Measurements from ENCODE around the gene HLA-DPB1.
"Not testable (repeated sequence)": the region's sequence is repeated elsewhere in the genome, so short reads cannot be mapped to it uniquely, and the experiment has no call there.

Gene HLA-DPB1

DNA sequence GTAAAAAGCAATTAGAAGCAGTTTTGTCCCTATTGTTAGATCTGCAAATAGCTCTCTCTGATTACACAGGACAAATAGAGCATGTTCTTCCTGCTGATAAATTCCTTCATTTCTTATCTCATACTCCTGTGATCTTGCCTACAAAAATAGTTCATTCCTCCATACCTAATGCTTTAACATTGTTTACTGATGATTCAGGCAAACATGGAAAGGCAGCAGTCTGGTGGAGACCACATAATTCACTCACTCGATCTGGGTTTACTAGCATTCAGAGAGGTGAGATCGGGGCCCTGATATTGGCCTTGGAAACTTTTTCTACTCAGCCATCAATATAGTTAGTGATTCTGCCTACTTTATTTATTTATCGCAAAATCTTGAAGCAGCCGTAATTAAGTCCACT lies 22.6 kb upstream of the HLA-DPB1 start:
- Histone ChIP-seq H3K27me3 (ENCODE audit: low read depth, low read length) (peaks cover 5% of the 10 kb centered on the region), H3K4me3 (ENCODE audit: low read depth in 1 of 2, low read length in 2 of 2) (no peak overlapping the region), H3K36me3 (ENCODE audit: control insufficient read depth in 1 of 2, insufficient read depth in 2 of 2, low read length in 2 of 2) (no peaks in the 10 kb centered on the region), H3K4me1 (ENCODE audit: control insufficient read depth in 1 of 2, insufficient read depth in 2 of 2, low read length in 2 of 2) (no peaks in the 10 kb centered on the region), H3K27ac (ENCODE audit: low read length) (no peak overlapping the region), H3K9me3 (ENCODE audit: control insufficient read depth in 1 of 2, low read length in 2 of 2) (no peaks in the 10 kb centered on the region)

DNA sequence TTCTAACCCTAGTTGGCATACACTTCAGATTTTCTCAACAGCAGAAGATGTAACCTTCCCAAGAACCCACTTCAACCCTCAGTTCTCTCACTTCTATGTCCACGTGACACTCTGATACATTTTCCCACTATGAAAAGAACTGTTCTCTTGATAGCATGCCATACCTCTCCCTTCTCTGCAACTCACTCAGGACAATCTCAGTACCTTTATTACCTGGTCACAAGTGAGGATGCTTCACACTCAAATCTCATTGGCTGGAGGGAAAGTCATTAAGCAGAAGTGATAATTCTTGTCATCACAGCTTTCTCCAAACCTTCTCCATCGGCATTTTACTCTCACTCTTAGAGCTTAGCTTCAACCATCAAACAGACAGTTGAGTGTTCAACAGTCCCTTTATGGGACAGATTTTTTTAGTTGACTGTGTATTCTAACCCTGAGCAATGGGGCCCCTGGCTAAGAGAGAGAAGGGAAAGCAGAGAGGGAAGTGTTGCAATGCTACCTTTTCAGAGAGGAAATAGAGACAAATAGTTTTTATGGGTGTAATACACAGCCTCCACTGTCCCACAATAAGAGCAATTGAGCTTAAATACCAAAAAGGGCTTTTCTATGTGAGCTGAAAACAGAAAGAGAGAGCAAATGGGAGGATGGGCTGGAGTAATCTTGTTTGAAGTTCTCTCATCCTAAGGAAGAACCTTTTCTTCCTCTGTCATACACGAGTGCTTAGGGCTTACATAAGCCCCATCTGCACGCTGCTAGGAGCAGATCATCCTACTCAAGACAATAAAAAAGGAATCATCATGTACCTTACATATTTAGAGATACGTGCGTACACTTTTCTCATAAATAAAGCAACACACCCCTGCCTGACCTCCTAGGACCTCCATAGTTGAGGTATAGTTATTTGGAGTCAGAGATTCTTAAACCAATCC lies 18.3 kb upstream of the HLA-DPB1 start:
- H3K4me1 ChIP-seq (ENCODE audit: control insufficient read depth in 1 of 2, insufficient read depth in 2 of 2, low read length in 2 of 2): no peaks in the 10 kb centered on the region
- H3K9me3 ChIP-seq (ENCODE audit: control insufficient read depth in 1 of 2, low read length in 2 of 2): no peaks in the 10 kb centered on the region
- H3K27ac ChIP-seq (ENCODE audit: low read length): no peak overlapping the region
- H3K27me3 ChIP-seq (ENCODE audit: low read depth, low read length): no peaks in the 10 kb centered on the region
- H3K4me3 ChIP-seq (ENCODE audit: low read depth in 1 of 2, low read length in 2 of 2): no peak overlapping the region
- H3K36me3 ChIP-seq (ENCODE audit: control insufficient read depth in 1 of 2, insufficient read depth in 2 of 2, low read length in 2 of 2): no peaks in the 10 kb centered on the region

DNA sequence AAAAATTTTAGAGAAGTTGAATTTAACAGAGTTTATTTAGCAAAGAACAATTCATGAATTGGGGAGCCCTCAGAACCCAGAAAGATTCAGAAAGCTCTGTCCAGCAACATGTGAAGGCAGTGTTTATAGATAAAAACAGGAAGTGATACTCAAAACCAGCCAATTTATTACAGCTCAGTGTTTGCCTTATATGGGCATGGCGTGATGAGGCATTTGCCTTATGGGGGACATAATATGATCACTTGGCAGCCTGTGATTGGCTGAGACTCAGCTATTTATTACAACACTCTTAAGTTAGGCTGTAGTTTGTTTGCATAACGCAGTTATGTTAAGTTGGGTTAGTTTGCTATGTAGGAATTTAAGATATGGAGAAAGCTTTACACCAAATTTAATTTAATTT lies 13.8 kb upstream of the HLA-DPB1 start:
- Histone ChIP-seq H3K36me3 (ENCODE audit: control insufficient read depth in 1 of 2, insufficient read depth in 2 of 2, low read length in 2 of 2) (peaks cover 0 to 1% of the 10 kb centered on the region in 2 donors), H3K27ac (ENCODE audit: low read length) (no peak overlapping the region), H3K9me3 (ENCODE audit: control insufficient read depth in 1 of 2, low read length in 2 of 2) (no peaks in the 10 kb centered on the region), H3K4me1 (ENCODE audit: control insufficient read depth in 1 of 2, insufficient read depth in 2 of 2, low read length in 2 of 2) (no peaks in the 10 kb centered on the region), H3K4me3 (ENCODE audit: low read depth in 1 of 2, low read length in 2 of 2) (no peak overlapping the region), H3K27me3 (ENCODE audit: low read depth, low read length) (no peaks in the 10 kb centered on the region)

DNA sequence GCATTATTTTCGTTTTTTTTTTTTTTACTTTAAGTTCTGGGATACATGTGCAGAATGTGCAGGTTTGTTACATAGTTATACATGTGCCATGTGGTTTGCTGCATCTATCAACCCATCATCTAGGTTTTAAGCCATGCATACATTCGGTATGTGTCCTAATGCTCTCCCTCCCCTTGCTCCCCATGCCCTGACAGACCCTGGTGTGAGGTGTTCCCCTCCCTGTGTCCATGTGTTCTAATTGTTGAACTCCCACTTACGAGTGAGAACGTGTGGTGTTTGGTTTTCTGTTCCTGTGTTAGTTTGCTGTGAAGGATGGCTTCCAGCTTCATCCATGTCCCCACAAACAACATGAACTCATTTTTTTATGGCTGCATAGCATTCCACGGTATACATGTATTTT lies 12.4 kb upstream of the HLA-DPB1 start:
- not testable (repeated sequence) for H3K27ac ChIP-seq (ENCODE audit: low read length); H3K9me3 ChIP-seq (ENCODE audit: control insufficient read depth in 1 of 2, low read length in 2 of 2); H3K27me3 ChIP-seq (ENCODE audit: low read depth, low read length); H3K4me1 ChIP-seq (ENCODE audit: control insufficient read depth in 1 of 2, insufficient read depth in 2 of 2, low read length in 2 of 2); H3K36me3 ChIP-seq (ENCODE audit: control insufficient read depth in 1 of 2, insufficient read depth in 2 of 2, low read length in 2 of 2); H3K4me3 ChIP-seq (ENCODE audit: low read depth in 1 of 2, low read length in 2 of 2)

DNA sequence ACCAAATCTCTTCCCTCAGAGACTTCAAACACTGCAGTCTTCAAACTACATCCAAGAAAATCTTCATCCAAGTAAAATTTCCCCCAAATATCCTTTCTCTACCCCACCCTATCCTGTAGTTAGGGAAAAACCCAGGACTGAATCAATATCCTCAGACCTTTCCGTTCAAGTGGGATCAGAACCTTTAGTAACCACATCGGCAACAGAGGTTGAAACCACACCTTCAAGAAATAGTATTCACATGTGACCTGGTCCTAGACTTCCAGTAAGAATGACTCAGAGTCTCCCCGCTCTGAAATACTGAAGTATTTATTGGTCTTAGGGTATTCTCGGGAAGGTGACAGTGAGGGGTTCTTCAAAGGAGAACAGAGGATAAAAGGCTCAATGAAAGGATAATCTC lies 11.1 kb upstream of the HLA-DPB1 start:
- Histone ChIP-seq H3K27ac (ENCODE audit: low read length) (no peak overlapping the region), H3K36me3 (ENCODE audit: control insufficient read depth in 1 of 2, insufficient read depth in 2 of 2, low read length in 2 of 2) (peaks cover 13 to 14% of the 10 kb centered on the region in 2 donors), H3K4me1 (ENCODE audit: control insufficient read depth in 1 of 2, insufficient read depth in 2 of 2, low read length in 2 of 2) (no peaks in the 10 kb centered on the region), H3K4me3 (ENCODE audit: low read depth in 1 of 2, low read length in 2 of 2) (no peak overlapping the region), H3K9me3 (ENCODE audit: control insufficient read depth in 1 of 2, low read length in 2 of 2) (no peaks in the 10 kb centered on the region), H3K27me3 (ENCODE audit: low read depth, low read length) (no peaks in the 10 kb centered on the region)

DNA sequence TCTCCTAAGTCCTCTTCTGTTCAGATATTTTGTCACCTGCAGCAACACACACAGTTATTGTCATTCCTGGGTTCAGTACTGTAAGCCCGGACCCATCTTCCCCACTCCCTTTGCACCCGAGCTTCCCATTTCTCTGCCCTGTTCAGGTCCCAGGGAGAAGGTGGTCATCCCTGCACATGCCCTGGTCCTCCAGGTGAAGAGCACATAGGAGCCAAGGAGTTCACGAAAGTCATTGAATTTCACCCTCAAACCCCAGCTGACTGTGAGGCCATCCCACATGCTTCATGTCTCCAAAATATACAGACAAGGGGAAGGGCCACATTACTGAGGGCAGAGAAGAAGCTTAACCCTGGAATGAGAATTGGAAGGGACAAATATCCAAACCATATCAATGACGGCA lies 10.5 kb upstream of the HLA-DPB1 start:
- H3K27ac ChIP-seq (ENCODE audit: low read length): no peak overlapping the region
- H3K36me3 ChIP-seq (ENCODE audit: control insufficient read depth in 1 of 2, insufficient read depth in 2 of 2, low read length in 2 of 2): peaks cover 13 to 14% of the 10 kb centered on the region in 2 donors

DNA sequence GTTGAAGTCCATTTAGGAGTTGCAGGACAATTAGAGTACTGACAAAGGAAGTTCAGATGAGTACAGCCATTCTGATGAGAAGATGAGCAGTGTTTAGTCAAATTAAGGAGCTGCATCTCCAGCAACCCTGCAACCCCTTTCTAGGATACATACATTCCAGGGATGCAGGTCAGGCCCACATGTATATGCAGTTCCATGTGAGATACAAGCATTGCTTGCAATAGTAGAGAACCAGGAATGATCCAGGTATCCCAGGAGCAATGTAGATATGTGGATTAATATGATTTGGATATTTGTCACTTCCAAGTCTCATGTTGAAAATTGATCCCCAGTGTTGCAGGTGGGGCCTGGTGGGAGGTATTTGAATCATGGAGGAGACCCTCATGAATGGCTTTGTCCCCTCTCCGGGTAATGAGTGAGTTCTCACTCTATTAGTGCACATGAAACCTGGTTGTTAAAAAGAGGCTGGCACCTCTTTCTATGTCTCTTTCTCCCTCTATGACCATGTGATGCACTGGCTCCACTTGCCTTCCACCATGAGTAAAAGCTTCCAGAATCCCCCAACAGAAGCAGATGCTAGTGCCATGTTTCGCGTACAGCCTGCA lies 8.8 kb upstream of the HLA-DPB1 start:
- no peak overlapping the region for H3K27ac ChIP-seq (ENCODE audit: low read length)
- no peaks in the 10 kb centered on the region for H3K27me3 ChIP-seq (ENCODE audit: low read depth, low read length)
- peaks cover 13 to 14% of the 10 kb centered on the region in 2 donors for H3K36me3 ChIP-seq (ENCODE audit: control insufficient read depth in 1 of 2, insufficient read depth in 2 of 2, low read length in 2 of 2)
- no peaks in the 10 kb centered on the region for H3K9me3 ChIP-seq (ENCODE audit: control insufficient read depth in 1 of 2, low read length in 2 of 2)
- H3K4me1 ChIP-seq (ENCODE audit: control insufficient read depth in 1 of 2, insufficient read depth in 2 of 2, low read length in 2 of 2): no peaks in the 10 kb centered on the region
- H3K4me3 ChIP-seq (ENCODE audit: low read depth in 1 of 2, low read length in 2 of 2): no peak overlapping the region

More for the DNA sequence above, 10.5 kb upstream of the HLA-DPB1 start:
- H3K9me3 ChIP-seq (ENCODE audit: control insufficient read depth in 1 of 2, low read length in 2 of 2): no peaks in the 10 kb centered on the region
- H3K27me3 ChIP-seq (ENCODE audit: low read depth, low read length): no peaks in the 10 kb centered on the region
- no peaks in the 10 kb centered on the region for H3K4me1 ChIP-seq (ENCODE audit: control insufficient read depth in 1 of 2, insufficient read depth in 2 of 2, low read length in 2 of 2)
- no peak overlapping the region for H3K4me3 ChIP-seq (ENCODE audit: low read depth in 1 of 2, low read length in 2 of 2)

DNA sequence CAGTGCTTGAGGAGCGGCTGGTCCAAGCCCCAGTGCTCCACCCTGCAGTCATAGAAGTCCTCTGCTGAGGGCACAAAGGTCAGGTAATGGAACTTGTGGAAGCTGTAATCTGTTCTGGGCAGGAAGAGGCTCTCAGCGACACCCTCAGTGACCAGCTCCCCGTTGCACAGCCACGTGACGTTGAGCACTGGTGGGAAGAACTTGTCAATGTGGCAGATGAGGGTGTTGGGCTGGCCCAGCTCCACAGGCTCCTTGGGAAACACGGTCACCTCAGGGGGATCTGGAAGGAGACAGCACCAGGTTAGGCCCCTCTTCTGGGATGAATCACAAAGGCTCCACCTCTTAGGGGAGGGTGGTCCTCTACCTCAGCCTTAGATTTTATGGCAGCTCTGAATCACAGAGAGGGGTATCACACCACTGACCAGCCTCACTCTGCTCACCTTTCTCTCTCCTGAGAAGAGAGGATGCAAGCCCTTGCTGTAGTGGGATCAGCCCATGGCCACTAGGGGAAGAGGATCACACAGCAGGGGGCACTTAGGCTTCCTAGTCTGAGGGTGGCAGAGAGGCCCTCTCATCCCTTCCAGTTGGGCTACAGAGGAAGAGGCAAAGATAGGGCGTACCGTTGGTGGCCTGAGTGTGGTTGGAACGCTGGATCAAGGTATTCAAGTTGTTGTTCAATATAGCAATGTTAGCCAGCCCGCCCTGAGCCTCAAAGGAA lies 6.6 kb upstream of the HLA-DPB1 start:
- Histone ChIP-seq H3K27me3 (ENCODE audit: low read depth, low read length) (no peaks in the 10 kb centered on the region), H3K27ac (ENCODE audit: low read length) (no peak overlapping the region), H3K9me3 (ENCODE audit: control insufficient read depth in 1 of 2, low read length in 2 of 2) (no peaks in the 10 kb centered on the region), H3K36me3 (ENCODE audit: control insufficient read depth in 1 of 2, insufficient read depth in 2 of 2, low read length in 2 of 2) (peaks cover 13 to 14% of the 10 kb centered on the region in 2 donors), H3K4me3 (ENCODE audit: low read depth in 1 of 2, low read length in 2 of 2) (no peak overlapping the region), H3K4me1 (ENCODE audit: control insufficient read depth in 1 of 2, insufficient read depth in 2 of 2, low read length in 2 of 2) (no peaks in the 10 kb centered on the region)

DNA sequence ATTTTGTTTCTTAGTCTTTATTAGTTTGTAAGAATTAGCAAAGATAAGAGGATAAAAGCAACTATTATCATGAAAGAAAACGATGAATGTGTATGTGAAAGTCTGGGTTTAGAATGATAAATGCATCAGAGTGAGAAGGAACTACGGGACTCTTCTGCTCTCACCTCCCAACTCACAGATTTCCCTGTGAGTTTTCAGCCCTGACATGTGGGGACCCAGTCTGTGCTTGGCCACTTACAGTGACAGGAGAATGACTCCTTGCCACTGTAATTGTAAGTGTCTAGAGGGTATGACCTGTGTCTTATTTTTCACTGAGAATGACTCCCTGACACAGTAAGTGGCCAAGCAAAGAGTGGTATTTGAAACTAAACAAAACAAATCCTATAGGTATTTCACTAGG lies 4.9 kb upstream of the HLA-DPB1 start:
- Histone ChIP-seq H3K9me3 (ENCODE audit: control insufficient read depth in 1 of 2, low read length in 2 of 2) (no peaks in the 10 kb centered on the region), H3K4me3 (ENCODE audit: low read depth in 1 of 2, low read length in 2 of 2) (peak overlapping the region in 1 of 2 donors; percentile 27), H3K27me3 (ENCODE audit: low read depth, low read length) (no peaks in the 10 kb centered on the region), H3K27ac (ENCODE audit: low read length) (no peak overlapping the region), H3K4me1 (ENCODE audit: control insufficient read depth in 1 of 2, insufficient read depth in 2 of 2, low read length in 2 of 2) (no peaks in the 10 kb centered on the region), H3K36me3 (ENCODE audit: control insufficient read depth in 1 of 2, insufficient read depth in 2 of 2, low read length in 2 of 2) (peaks cover 13 to 14% of the 10 kb centered on the region in 2 donors)

DNA sequence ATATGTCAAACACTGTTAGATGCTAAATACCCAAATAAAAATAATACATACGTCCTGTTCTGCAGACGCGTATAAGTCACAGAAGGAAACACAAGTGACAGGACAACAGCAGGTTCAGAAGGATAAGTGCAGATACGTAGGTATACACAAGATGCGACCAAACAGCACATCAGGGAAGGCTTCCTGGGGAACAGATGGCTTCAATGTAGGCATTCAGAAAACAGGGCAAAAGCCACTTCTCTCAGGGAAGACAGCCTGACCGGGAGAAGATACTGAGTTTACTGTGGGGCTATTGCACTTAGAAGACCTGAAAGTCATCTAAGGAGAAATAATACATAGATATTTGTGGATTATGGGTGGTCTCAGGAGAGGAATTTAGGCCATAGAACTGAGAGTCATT lies 4.2 kb upstream of the HLA-DPB1 start:
- Histone ChIP-seq H3K4me1 (ENCODE audit: control insufficient read depth in 1 of 2, insufficient read depth in 2 of 2, low read length in 2 of 2) (no peaks in the 10 kb centered on the region), H3K9me3 (ENCODE audit: control insufficient read depth in 1 of 2, low read length in 2 of 2) (no peaks in the 10 kb centered on the region), H3K27me3 (ENCODE audit: low read depth, low read length) (no peaks in the 10 kb centered on the region), H3K4me3 (ENCODE audit: low read depth in 1 of 2, low read length in 2 of 2) (peak overlapping the region; percentile 10 to 27), H3K27ac (ENCODE audit: low read length) (peak overlapping the region; percentile 8), H3K36me3 (ENCODE audit: control insufficient read depth in 1 of 2, insufficient read depth in 2 of 2, low read length in 2 of 2) (peaks cover 13 to 14% of the 10 kb centered on the region in 2 donors)

DNA sequence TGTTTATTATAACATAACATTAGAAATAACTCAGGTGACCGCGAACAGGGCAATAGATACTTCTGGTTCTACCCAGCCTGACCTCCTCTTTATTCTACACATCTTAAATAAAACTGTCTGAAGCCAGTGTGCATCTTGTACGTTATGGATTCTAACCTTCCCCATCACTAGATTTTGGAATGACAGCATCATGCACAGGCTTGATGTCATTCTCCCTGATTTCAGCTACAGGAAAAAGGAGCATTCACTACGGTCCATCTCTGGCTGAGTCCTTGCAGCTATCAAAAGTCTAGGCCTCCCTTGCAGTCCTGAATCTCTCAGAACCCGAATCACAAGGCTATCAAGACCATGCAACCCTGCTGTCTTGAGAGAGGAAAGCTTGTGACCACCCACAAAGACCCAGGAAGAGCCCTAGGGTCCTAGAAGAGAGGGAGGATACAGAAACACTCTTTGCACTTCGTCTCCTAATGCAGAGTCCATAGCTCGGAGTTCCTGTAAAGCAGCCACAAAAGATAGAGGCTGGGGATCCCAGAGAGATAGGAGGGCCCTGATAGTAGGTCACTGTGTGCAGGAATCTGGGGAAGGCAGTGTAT lies 3.2 kb upstream of the HLA-DPB1 start:
- Histone ChIP-seq H3K36me3 (ENCODE audit: control insufficient read depth in 1 of 2, insufficient read depth in 2 of 2, low read length in 2 of 2) (peaks cover 8 to 13% of the 10 kb centered on the region in 2 donors), H3K4me3 (ENCODE audit: low read depth in 1 of 2, low read length in 2 of 2) (peak overlapping the region; percentile 48 to 65), H3K4me1 (ENCODE audit: control insufficient read depth in 1 of 2, insufficient read depth in 2 of 2, low read length in 2 of 2) (no peaks in the 10 kb centered on the region), H3K9me3 (ENCODE audit: control insufficient read depth in 1 of 2, low read length in 2 of 2) (no peaks in the 10 kb centered on the region), H3K27me3 (ENCODE audit: low read depth, low read length) (no peaks in the 10 kb centered on the region), H3K27ac (ENCODE audit: low read length) (peak overlapping the region; percentile 89)
